ENCODE measurements around the gene INTS7. TPM values are rescaled to one million over a fixed set of nuclear protein-coding genes. Genes with fewer than 3 reads are reported as not detected.
"Not testable (repeated sequence)": the region's sequence is repeated elsewhere in the genome, so short reads cannot be mapped to it uniquely, and the experiment has no call there.

The INTS7 gene
- total and polyA plus RNA-seq, 11 donors = 3.6 to 12.9 (median 9.1) TPM

DNA sequence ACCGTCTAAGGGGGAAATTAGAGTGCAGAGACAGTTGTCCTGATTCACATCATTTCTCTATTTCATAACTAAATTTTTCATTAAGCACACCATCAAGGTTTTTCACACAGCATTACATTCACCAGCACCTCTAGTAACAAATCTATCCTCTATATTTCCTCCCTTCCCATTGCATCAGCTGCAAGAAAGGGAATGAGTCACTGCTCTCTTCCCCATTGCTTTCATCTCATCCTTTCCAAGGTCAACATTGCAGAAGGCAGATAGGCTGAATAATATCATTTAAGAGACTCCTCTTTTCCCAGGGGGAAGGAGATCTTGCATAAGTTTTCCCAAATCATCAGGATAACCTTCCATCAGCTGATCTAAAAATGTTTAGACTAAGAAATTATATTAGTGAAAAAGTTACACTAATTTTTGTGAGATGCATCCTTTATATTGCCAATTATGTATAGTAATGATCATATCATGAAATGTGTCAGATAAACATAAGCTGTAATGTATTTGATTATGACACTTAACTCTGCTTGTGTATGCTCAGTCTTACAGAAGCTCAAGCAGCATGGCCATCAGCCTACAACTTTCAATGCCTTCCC lies 4.3 kb downstream of the INTS7 start:
- intact Hi-C loops (cut with DNase I) = loop anchor here in 6 of 10 donors (5.0 to 10.0 kb wide), 5 partner anchors 196 to 424 kb away; partner anchors contain the start of genes LPGAT1 (in 1 of the 6) and NEK2 (in 1 of the 6)
- Histone ChIP-seq H3K4me3 (no peak overlapping the region), H3K4me1 (peaks cover 0 to 44% (median 19%) of the 10 kb centered on the region in 12 donors), H3K27ac (peak overlapping the region in 1 of 12 donors; percentile 29), H3K27me3 (no peaks in the 10 kb centered on the region), H3K36me3 (no peaks in the 10 kb centered on the region), H3K9me3 (no peaks in the 10 kb centered on the region)
- DNase-seq (no peak), ATAC-seq (peak in 1 of 4 donors; percentile 16)
- TF ChIP-seq, protein P1, sequence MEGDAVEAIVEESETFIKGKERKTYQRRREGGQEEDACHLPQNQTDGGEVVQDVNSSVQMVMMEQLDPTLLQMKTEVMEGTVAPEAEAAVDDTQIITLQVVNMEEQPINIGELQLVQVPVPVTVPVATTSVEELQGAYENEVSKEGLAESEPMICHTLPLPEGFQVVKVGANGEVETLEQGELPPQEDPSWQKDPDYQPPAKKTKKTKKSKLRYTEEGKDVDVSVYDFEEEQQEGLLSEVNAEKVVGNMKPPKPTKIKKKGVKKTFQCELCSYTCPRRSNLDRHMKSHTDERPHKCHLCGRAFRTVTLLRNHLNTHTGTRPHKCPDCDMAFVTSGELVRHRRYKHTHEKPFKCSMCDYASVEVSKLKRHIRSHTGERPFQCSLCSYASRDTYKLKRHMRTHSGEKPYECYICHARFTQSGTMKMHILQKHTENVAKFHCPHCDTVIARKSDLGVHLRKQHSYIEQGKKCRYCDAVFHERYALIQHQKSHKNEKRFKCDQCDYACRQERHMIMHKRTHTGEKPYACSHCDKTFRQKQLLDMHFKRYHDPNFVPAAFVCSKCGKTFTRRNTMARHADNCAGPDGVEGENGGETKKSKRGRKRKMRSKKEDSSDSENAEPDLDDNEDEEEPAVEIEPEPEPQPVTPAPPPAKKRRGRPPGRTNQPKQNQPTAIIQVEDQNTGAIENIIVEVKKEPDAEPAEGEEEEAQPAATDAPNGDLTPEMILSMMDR (IDR thresholded peaks at IDR 0.05) = no peak
- TF ChIP-seq POLR2A (IDR thresholded peaks at IDR 0.05) = no peak
- 77 to 98% (median 87%) methylated on average over 1 of the region's 1 CpG for WGBS, 4 donors

DNA sequence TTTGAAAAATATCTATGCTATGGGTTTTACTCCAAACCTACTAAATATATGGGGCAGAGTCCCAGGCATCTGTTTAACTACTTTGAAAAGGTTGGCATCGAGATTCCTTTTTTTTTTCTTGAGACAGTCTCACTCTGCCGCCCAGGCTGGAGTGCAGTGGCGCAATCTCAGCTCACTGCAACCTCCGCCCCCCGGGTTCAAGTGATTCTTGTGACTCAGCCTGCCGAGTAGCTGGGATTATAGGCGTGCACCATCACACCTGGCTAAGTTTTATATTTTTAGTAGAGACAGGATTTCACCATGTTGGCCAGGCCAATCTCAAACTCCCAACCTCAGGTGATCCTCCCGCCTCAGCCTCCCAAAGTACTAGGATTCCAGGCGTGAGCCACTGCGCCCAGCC lies 7.6 kb downstream of the INTS7 start:
- not testable (repeated sequence) for DNase-seq, H3K9me3 ChIP-seq, H3K36me3 ChIP-seq, H3K27ac ChIP-seq, H3K27me3 ChIP-seq, H3K4me3 ChIP-seq, ATAC-seq
- H3K4me1 ChIP-seq = peaks cover 0 to 26% (median 7%) of the 10 kb centered on the region in 12 donors
- intact Hi-C loops (cut with DNase I) = loop anchor here in 1 of 10 donors (10.0 kb wide), 1 partner anchor 343 kb away; no protein-coding TSS in a partner anchor
- WGBS, 4 donors = 92 to 96% (median 93%) methylated on average over 9 to 10 of the region's 10 CpGs

DNA sequence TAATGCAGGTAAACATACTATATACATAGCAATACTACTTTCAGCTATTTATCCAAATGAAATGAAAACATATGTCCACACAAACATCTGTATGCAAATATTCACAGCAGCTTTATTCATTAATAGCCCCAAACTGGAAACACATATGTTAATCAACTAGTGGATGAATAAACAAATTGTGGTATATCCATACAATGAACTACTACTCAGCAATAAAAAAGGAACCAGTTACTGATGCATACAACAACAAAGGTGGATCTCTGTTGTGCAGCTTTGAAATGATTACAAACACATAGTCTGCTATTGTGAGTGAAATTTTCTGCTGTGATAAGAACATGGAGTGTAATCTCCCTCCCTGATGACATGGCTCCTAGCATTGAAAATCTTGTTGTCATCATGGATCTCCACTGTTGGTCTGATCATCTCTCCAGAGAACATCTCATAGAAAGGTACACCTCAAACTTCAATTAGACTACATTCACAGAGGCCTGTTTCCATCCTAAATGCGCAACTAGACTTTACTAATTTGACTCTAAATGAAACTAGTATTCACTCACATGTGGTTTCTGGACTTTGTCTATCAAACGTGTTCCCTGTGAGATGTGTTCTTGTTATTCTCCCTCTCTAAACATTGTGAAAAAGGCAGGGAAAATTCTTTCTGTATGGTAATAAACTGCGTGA lies 10.7 kb downstream of the INTS7 start:
- no peak overlapping the region for H3K4me3 ChIP-seq
- 78 to 98% (median 97%) methylated on average over 3 of the region's 3 CpGs for WGBS, 4 donors
- H3K4me1 ChIP-seq = peaks cover 0 to 6% (median 0%) of the 10 kb centered on the region in 12 donors
- no peak overlapping the region for H3K27ac ChIP-seq
- no peaks in the 10 kb centered on the region for H3K27me3 ChIP-seq
- H3K9me3 ChIP-seq = peaks cover 0 to 7% (median 0%) of the 10 kb centered on the region in 12 donors
- ATAC-seq (no peak), DNase-seq (no peak)
- TF ChIP-seq, protein P1 (IDR thresholded peaks at IDR 0.05) = no peak
- peaks cover 0 to 14% (median 9%) of the 10 kb centered on the region in 9 donors for H3K36me3 ChIP-seq
- intact Hi-C loops (cut with DNase I) = loop anchor here in 1 of 10 donors (10.0 kb wide), 1 partner anchor 340 kb away; no protein-coding TSS in a partner anchor

DNA sequence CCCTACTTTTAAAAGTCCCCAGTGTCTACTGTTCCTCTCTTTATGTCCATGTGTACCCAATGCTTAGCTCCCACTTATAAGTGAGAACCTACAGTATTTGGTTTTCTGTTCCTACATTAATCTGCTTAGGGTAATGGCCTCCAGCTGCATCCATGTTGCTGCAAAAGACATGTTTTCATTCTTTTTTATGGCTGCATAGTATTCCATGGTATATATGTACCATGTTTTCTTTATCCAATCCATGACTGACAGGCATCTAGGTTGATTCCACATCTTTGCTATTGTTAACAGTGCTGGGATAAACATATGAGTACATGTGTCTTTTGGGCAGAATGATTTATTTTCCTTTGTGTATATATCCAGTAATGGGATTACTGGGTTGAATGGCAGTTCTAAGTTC lies 12.4 kb downstream of the INTS7 start:
- DNase-seq, H3K4me3 ChIP-seq, H3K9me3 ChIP-seq, H3K27me3 ChIP-seq, ATAC-seq, H3K4me1 ChIP-seq, H3K27ac ChIP-seq: not testable (repeated sequence)
- H3K36me3 ChIP-seq = peaks cover 0 to 22% (median 9%) of the 10 kb centered on the region in 9 donors
- intact Hi-C loops (cut with DNase I) = loop anchor here in 1 of 10 donors (10.0 kb wide), 1 partner anchor 338 kb away; no protein-coding TSS in a partner anchor

DNA sequence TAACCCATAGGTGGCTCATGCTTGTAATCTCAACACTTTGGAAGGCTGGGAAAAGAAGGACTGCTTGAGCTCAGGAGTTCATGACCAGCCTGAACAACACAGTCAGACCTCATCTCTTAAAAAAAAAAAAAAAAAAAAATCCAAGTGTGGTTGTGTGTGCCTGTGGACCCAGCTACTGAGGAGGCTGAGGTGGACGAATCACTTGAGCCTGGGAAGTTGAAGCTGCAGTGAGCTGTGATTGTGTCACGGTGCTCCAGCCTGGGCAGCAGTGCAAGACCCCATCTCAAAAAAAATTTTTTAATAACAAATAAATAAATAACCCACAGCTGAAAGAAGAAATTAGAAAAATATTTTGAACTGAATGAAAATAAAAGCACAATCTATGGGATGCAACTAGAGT lies 13.8 kb downstream of the INTS7 start:
- intact Hi-C loops (cut with DNase I) = loop anchor here in 1 of 10 donors (10.0 kb wide), 1 partner anchor 337 kb away; no protein-coding TSS in a partner anchor
- no peaks in the 10 kb centered on the region for H3K27me3 ChIP-seq
- WGBS, 4 donors = 92 to 97% (median 95%) methylated on average over 2 of the region's 2 CpGs

More for the DNA sequence above, 13.8 kb downstream of the INTS7 start:
- H3K4me3 ChIP-seq = no peak overlapping the region
- peaks cover 0 to 32% (median 13%) of the 10 kb centered on the region in 9 donors for H3K36me3 ChIP-seq
- no peaks in the 10 kb centered on the region for H3K4me1 ChIP-seq
- TF ChIP-seq POLR2A (IDR thresholded peaks at IDR 0.05) = no peak
- TF ChIP-seq, protein P1 (IDR thresholded peaks at IDR 0.05) = no peak
- H3K9me3 ChIP-seq = peaks cover 0 to 7% (median 0%) of the 10 kb centered on the region in 12 donors
- no peak overlapping the region for H3K27ac ChIP-seq
- no peak for DNase-seq
- no peak for ATAC-seq
